Measurements from ENCODE around the gene CUX1. TPM values are rescaled to one million over a fixed set of nuclear protein-coding genes. Genes with fewer than 3 reads are reported as not detected.
"Not testable (repeated sequence)": the region's sequence is repeated elsewhere in the genome, so short reads cannot be mapped to it uniquely, and the experiment has no call there.

Gene CUX1
- total RNA-seq, 2 experiments from 2014 or later: 20.2 to 20.4 TPM

DNA sequence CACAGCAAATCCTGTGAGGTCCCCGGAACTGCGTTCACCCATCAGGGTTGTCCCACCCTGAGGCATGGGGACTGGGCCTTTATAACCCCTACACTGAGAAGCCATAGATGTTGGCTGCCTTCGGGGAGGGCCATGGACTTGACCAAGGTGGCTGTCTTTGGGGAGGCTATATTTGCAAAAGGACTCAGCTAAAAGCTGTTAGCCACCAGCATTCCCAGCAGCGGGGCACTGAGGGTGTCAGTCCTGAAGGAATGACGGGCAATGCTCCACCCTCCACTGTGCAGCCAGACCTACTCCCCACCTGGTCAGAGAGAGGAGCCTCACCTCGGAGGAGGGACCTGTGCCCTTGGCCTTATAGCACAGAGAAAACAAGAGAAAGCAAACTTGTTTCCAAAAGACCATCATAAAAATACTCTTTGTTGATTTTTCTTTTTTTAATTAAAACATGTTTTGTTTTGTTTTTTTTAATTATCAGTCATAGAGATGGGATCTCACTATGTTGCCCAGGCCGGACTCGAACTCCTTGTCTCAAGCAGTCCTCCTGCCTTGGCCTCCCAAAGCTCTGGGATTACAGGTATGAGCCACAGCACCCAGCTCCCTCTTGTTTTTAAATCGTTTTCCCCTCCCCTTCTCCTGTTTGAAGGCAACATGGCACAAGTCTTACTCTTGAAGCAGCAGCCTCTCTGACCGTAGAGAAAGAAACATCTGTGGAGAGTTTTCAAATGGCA, 26.7 kb upstream of the CUX1 start:
- ChIA-PET POLR2A (no interaction called here), CTCF (no interaction called here)
- no peaks in the 10 kb centered on the region for H3K4me1 Mint-ChIP-seq (ENCODE audit: low read depth)
- intact Hi-C loops (cut with micrococcal nuclease): no loop called here
- H3K9me3 Mint-ChIP-seq: no peaks in the 10 kb centered on the region
- H3K36me3 Mint-ChIP-seq (ENCODE audit: low read depth): no peaks in the 10 kb centered on the region
- no peak for ATAC-seq
- no peak for DNase-seq
- no peaks in the 10 kb centered on the region for H3K27me3 Mint-ChIP-seq
- TF ChIP-seq, protein P1, sequence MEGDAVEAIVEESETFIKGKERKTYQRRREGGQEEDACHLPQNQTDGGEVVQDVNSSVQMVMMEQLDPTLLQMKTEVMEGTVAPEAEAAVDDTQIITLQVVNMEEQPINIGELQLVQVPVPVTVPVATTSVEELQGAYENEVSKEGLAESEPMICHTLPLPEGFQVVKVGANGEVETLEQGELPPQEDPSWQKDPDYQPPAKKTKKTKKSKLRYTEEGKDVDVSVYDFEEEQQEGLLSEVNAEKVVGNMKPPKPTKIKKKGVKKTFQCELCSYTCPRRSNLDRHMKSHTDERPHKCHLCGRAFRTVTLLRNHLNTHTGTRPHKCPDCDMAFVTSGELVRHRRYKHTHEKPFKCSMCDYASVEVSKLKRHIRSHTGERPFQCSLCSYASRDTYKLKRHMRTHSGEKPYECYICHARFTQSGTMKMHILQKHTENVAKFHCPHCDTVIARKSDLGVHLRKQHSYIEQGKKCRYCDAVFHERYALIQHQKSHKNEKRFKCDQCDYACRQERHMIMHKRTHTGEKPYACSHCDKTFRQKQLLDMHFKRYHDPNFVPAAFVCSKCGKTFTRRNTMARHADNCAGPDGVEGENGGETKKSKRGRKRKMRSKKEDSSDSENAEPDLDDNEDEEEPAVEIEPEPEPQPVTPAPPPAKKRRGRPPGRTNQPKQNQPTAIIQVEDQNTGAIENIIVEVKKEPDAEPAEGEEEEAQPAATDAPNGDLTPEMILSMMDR (IDR thresholded peaks at IDR 0.05): no peak
- H3K4me3 Mint-ChIP-seq: no peak overlapping the region
- no peak overlapping the region for H3K27ac Mint-ChIP-seq

DNA sequence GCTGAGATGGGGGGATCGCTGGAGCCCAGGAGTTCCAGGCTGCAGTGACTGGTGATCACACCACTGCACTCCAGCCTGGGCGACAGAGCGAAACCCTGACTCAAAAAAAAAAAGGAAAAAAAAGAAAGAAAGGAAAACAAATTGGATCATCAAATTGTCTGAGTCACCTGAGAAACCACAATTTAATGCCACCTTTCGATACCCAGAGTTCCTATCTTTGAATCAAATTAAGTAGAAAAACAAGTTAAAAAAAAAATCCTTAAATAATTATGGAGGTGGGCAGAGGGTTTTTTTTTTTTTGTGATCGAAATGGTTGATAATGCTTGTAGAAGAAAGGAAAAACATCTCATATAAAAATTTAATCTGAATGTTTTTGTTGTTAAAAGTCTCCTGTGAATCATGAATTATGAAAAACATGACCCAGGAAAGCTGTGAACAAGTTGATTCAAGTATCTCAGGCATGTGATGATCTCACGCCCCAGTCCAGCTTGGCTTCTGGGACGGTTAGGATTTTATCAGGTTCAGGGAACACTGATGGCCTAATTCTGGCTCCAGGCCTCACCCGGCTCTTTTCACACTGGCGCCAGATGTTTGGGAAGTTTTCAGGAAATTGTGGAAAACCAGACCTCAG, 25.3 kb upstream of the CUX1 start:
- Mint-ChIP-seq H3K27me3 (no peaks in the 10 kb centered on the region), H3K4me3 (no peak overlapping the region), H3K36me3 (ENCODE audit: low read depth) (no peaks in the 10 kb centered on the region), H3K27ac (no peak overlapping the region), H3K4me1 (ENCODE audit: low read depth) (no peaks in the 10 kb centered on the region), H3K9me3 (no peaks in the 10 kb centered on the region)
- no peak for ATAC-seq
- no peak for DNase-seq
- intact Hi-C loops (cut with micrococcal nuclease): no loop called here
- ChIA-PET POLR2A (no interaction called here), CTCF (no interaction called here)
- TF ChIP-seq, protein P1 (IDR thresholded peaks at IDR 0.05): no peak

DNA sequence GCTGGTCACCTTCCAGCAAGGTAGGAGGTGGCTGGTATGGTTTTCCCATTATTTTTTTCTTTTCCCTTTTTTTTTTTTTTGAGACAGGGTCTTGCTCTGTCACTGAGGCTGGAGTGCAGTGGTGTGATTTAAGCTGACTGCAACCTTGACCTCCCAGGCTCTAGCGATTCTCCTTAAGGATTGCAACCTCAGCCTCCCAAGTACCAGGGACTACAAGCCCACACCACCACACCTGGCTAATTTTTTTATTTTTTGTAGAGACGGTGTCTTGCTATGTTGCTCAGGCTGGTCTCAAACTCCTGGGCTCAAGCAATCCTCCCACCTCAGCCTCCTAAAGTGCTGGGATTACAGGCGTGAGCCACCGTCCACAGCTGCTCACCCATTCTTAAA, 24.7 kb upstream of the CUX1 start:
- H3K36me3 Mint-ChIP-seq (ENCODE audit: low read depth); H3K27me3 Mint-ChIP-seq; H3K27ac Mint-ChIP-seq; intact Hi-C loops (cut with micrococcal nuclease); H3K4me1 Mint-ChIP-seq (ENCODE audit: low read depth); DNase-seq; H3K4me3 Mint-ChIP-seq; CTCF ChIA-PET; ATAC-seq; POLR2A ChIA-PET; H3K9me3 Mint-ChIP-seq: not testable (repeated sequence)

DNA sequence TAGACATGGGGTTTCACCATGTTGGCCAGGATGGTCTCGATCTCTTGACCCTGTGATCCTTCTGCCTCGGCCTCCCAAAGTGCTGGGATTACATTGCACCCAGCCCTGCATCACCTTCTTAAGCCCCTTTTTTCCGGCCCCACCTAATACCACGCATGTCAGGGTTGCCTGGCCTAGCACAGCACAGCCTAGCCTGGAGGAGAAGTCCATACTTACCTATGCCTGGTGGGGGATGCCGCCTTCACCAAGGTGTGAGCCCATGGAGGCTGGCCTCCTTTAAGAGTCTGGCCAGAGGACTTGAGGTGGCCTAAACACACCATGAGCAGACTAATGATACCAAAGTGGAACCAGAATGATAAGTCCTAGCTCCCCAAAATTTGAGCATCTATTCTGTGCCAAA, 22.0 kb upstream of the CUX1 start:
- no peaks in the 10 kb centered on the region for H3K27me3 Mint-ChIP-seq
- H3K4me1 Mint-ChIP-seq (ENCODE audit: low read depth): no peaks in the 10 kb centered on the region
- TF ChIP-seq, protein P1 (IDR thresholded peaks at IDR 0.05): no peak
- no peak overlapping the region for H3K27ac Mint-ChIP-seq
- POLR2A ChIA-PET: interaction anchor here (1.7 kb wide), 1 partner anchor 20 kb away, joined by 3 read pairs; no protein-coding TSS in a partner anchor
- ATAC-seq (no peak), DNase-seq (no peak)
- CTCF ChIA-PET: no interaction called here
- no peaks in the 10 kb centered on the region for H3K36me3 Mint-ChIP-seq (ENCODE audit: low read depth)
- H3K9me3 Mint-ChIP-seq: no peaks in the 10 kb centered on the region
- no peak overlapping the region for H3K4me3 Mint-ChIP-seq
- intact Hi-C loops (cut with micrococcal nuclease): no loop called here

DNA sequence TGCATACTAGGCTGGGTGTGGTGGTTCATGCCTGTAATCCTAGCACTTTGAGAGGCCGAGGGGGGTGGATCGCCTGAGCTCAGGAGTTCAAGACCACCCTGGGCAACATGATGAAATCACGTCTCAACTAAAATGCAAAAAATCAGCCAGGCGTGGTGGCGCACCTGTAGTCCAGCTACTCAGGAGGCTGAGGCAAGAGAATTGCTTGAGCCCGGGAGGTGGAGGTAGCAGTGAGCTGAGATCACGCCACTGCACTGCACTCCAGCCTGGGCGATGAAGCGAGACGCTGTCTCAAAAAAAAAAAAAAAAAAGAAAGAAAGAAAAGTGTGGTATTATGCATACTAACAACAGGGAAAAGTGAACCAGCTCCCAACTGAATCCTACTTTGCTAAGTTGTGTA, 19.3 kb upstream of the CUX1 start:
- H3K4me1 Mint-ChIP-seq (ENCODE audit: low read depth); H3K4me3 Mint-ChIP-seq; H3K9me3 Mint-ChIP-seq; H3K27me3 Mint-ChIP-seq; intact Hi-C loops (cut with micrococcal nuclease); H3K27ac Mint-ChIP-seq; DNase-seq; H3K36me3 Mint-ChIP-seq (ENCODE audit: low read depth); POLR2A ChIA-PET; CTCF ChIA-PET; ATAC-seq: not testable (repeated sequence)

All from activated CD8-positive, alpha-beta T cell treated with anti-CD3 and anti-CD28 coated beads for 36 hours (primary cell).